Adipocyte (in vitro differentiated cells): ENCODE data around the gene RBM20.

Source experiments
- DNase-seq: peaks from one replicate; pipeline ENCODE4 v3.0.0-alpha.2; 2015; ENCODE audit warnings: low read depth
- H3K27me3 ChIP-seq: replicated peaks from 2 replicates; pipeline ENCODE4 v1.7.0; 2013; ENCODE audit warnings: mild to moderate bottlenecking, low read length, moderate library complexity; ENCODE audit not compliant: control insufficient read depth, insufficient read depth
- H3K36me3 ChIP-seq: 2 replicates; pipeline ENCODE4 v1.7.0; 2013; ENCODE audit warnings: low read length, mild to moderate bottlenecking, moderate library complexity; ENCODE audit not compliant: control insufficient read depth, insufficient read depth, severe bottlenecking
- H3K4me1 ChIP-seq: 2 replicates; pipeline ENCODE4 v1.7.0; 2013; ENCODE audit warnings: mild to moderate bottlenecking, low read length, moderate library complexity; ENCODE audit not compliant: control insufficient read depth, insufficient read depth
- H3K4me3 ChIP-seq: 2 replicates; pipeline ENCODE4 v1.7.0; 2013; ENCODE audit warnings: mild to moderate bottlenecking, low read length, moderate library complexity
- H3K9ac ChIP-seq: 2 replicates; pipeline ENCODE4 v1.7.0; 2013; ENCODE audit warnings: mild to moderate bottlenecking, low read length, moderate library complexity
- H3K9me3 ChIP-seq: 2 replicates; pipeline ENCODE4 v1.7.0; 2013; ENCODE audit warnings: mild to moderate bottlenecking, low read length, moderate library complexity; ENCODE audit not compliant: control insufficient read depth

RBM20 gene

DNA sequence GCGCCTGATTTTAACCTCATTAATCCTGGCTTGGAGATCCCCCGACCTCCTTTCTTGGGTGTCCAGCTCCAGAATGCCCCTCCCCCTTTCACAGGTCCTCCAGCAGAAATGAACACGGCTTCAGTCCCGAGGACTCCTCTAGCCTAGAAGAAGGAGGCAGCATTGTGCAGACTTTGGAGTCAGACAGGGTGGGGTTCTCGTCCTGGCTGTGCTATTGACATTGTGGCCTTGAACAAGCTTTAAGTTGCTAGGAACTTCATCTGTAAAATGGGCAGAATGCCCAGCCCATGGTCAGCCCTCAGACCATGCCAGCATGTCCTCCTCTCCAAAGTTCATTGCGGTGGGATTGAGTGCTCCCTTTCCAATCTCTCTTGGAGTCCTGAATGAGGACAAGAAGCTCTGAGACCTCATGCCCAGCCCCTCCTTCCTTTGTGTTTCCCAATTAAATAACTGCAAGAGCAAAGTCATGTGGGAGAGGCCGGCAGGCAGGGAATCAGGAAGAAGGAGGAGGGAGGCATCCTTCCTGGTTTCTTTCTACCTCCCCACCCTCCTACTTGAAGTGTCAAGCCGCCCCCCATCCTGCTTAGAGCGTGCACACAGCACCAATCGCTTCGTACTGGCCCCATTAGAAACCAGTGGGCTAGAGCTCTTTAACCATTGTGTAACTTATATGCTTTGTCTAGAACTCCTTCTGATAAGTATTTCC, 86.4 kb downstream of the RBM20 start:
- no peaks in the 10 kb centered on the region for H3K9me3 ChIP-seq
- H3K27me3 ChIP-seq, result peaks cover 37% of the 10 kb centered on the region
- no peak overlapping the region for H3K4me3 ChIP-seq
- H3K36me3 ChIP-seq, result no peaks in the 10 kb centered on the region
- H3K9ac ChIP-seq, result no peak overlapping the region
- no peak for DNase-seq
- H3K4me1 ChIP-seq, result peaks cover 8% of the 10 kb centered on the region

DNA sequence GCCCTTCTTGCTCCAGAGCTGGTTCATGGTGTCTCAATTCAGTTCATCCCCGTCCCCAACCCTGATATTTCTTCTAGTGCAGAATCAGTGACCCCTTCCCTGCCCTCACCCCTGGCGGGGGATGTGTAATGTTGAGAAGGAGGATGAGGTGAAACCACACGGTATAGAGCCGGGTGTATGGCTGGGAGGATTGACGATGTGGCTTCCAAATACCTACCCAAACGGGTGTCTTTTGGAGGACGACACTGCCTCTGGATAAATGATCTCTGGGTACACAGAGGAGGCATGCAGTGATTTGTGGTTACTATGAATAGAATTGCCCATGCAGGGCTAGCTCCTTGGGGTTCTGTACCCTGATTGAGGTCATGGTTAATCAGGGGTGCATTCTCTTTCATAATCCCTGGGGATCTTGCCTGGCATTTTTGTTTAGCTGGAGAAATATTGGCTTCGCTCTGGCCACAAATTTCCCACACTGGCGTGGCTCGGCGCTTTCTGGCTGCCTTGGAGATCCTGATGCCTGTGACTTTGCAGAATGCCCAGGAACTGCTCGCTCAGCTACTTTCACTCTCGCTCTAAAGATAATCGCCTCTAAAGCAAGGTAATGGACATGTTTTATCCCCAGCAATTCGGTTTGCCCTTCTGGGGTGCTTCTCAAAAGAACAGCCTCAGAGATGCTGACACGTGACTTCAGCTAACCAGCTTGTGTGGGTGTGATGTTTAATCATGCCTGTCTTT, 89.2 kb downstream of the RBM20 start:
- no peaks in the 10 kb centered on the region for H3K36me3 ChIP-seq
- H3K9ac ChIP-seq, result no peak overlapping the region
- no peak for DNase-seq
- H3K4me1 ChIP-seq, result peaks cover 11% of the 10 kb centered on the region
- peaks cover 39% of the 10 kb centered on the region for H3K27me3 ChIP-seq
- H3K9me3 ChIP-seq, result no peaks in the 10 kb centered on the region
- no peak overlapping the region for H3K4me3 ChIP-seq

DNA sequence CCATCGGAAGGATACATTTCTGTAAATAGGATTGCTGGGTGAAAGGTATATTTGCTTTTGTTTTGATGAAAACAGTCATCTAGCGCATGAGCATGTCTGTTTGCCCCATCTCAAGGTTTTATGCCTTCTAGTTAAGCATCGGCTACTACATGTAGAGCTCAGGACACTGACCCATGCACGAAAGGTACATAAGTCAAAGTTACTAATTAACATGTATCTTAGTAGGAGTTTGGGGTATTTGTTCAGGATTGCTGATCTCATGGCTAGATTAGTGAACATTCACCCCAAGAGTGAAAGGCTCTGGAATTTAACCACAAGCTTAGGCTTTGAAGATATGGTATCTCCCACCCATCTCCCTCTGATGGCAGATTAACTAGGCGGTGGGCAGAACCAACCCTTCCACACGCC, 91.5 kb downstream of the RBM20 start:
- no peak for DNase-seq

DNA sequence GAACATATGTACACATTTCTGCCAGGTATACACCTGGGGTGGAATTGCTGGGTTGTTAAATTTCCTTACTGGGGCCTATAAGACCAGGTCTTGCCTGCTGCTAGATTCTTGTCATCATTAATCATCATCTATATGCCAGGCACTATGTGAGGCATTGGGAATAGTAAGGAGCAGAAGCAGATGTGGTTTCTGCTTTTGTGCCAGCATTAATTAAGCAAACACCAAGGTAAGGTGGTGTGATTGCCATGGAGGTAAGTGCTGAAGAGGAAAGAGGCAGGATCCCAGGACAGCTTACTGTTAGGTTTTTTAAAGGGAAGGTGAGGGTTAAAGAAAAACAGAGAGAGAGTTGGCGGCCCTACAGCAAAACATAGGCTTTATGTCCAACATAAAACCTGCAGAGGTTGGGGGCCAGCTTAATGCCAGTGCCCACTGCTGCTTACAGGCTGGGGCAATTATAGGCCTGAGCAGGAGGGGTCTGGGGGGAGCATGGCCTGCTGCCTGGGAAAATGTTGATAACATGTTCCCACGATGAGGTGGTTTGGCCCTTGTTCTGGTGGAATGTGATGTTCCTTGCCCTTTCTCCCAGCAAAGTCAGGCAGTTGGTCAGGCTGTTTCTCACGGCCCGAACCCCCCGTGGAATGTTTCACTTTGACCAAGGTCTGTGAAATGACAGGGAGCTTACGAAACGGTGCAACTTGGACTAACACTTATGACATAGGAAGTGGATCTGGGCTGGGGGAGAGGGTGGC, 93.9 kb downstream of the RBM20 start:
- Histone ChIP-seq H3K9ac (no peak overlapping the region), H3K27me3 (peaks cover 16% of the 10 kb centered on the region), H3K36me3 (no peaks in the 10 kb centered on the region), H3K9me3 (no peaks in the 10 kb centered on the region), H3K4me1 (peaks cover 20% of the 10 kb centered on the region), H3K4me3 (no peak overlapping the region)
- DNase-seq, result no peak

More for the DNA sequence above, 91.5 kb downstream of the RBM20 start:
- H3K4me1 ChIP-seq, result peaks cover 20% of the 10 kb centered on the region
- H3K36me3 ChIP-seq, result no peaks in the 10 kb centered on the region
- H3K9me3 ChIP-seq, result no peaks in the 10 kb centered on the region
- H3K27me3 ChIP-seq, result peaks cover 29% of the 10 kb centered on the region
- H3K9ac ChIP-seq, result no peak overlapping the region
- H3K4me3 ChIP-seq, result no peak overlapping the region

DNA sequence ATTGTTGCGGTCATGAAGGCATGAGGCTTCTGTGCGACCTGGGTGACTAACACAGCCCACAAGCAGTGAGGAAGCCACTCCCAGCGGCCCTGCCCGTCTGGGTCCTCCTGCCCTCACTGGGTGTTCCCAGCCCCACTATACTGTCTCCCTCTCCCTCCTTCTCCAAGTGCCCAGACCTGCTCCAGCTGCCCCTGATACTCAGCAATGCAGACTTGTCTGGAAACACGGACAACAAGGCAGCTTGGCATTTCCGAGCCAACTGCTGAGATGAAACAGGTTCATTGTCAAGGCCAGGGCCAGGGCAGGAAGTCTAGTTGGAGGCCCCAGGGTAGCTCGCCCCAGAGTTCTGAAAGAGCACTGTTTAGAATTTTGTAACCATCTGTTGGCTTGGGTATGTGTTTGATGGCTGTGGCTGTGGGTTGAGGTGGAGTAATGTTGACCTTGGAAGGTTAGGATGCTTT, 95.7 kb downstream of the RBM20 start:
- Histone ChIP-seq H3K4me1 (peaks cover 20% of the 10 kb centered on the region), H3K4me3 (no peak overlapping the region), H3K9me3 (no peaks in the 10 kb centered on the region), H3K27me3 (peaks cover 16% of the 10 kb centered on the region), H3K36me3 (no peaks in the 10 kb centered on the region), H3K9ac (no peak overlapping the region)
- no peak for DNase-seq

DNA sequence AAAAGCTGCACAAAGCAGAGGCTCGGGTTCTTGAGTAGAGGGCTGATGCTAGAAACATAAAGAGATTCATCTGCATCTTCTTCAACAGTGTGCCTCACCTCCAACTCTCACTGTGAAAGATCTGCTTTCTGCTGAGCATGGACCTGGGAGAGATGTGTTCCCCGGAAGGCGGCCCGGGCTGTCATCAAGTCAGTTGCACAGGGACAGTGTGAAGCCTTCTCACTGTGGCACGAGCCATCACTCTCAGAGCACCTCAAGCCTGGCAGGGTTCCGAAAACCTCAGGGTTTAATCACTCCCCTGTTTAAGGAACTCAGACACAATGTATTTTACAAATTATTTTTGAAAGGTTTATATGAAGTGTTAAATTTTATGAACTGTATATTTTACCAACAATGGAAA, 98.7 kb downstream of the RBM20 start:
- H3K9me3 ChIP-seq, result no peaks in the 10 kb centered on the region
- no peak overlapping the region for H3K4me3 ChIP-seq
- no peak for DNase-seq
- peaks cover 10% of the 10 kb centered on the region for H3K27me3 ChIP-seq
- H3K9ac ChIP-seq, result no peak overlapping the region
- H3K4me1 ChIP-seq, result peaks cover 15% of the 10 kb centered on the region
- no peaks in the 10 kb centered on the region for H3K36me3 ChIP-seq

DNA sequence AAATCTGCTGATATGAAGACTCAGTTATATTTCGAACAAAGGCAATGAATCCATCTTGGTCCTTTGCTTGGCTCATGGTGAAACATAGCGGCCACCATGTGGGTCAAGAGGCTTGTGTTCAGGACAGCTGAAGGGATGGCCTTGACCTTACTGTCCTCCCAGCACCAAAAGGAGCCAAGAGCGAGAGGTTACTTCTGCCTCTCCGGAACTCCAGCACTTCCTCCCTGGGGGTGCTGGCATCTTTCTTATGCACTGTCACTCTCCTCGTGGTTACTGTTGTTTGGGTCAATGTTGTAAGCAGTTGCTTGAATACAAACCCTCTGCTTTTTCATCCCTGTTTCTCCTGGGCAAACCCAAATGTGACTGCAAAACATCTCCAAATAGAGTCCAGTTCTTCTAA, 100.6 kb downstream of the RBM20 start:
- peaks cover 2% of the 10 kb centered on the region for H3K4me1 ChIP-seq
- peaks cover 6% of the 10 kb centered on the region for H3K9me3 ChIP-seq
- H3K4me3 ChIP-seq, result no peak overlapping the region
- no peak for DNase-seq
- H3K36me3 ChIP-seq, result no peaks in the 10 kb centered on the region
- peaks cover 10% of the 10 kb centered on the region for H3K27me3 ChIP-seq
- H3K9ac ChIP-seq, result no peak overlapping the region

DNA sequence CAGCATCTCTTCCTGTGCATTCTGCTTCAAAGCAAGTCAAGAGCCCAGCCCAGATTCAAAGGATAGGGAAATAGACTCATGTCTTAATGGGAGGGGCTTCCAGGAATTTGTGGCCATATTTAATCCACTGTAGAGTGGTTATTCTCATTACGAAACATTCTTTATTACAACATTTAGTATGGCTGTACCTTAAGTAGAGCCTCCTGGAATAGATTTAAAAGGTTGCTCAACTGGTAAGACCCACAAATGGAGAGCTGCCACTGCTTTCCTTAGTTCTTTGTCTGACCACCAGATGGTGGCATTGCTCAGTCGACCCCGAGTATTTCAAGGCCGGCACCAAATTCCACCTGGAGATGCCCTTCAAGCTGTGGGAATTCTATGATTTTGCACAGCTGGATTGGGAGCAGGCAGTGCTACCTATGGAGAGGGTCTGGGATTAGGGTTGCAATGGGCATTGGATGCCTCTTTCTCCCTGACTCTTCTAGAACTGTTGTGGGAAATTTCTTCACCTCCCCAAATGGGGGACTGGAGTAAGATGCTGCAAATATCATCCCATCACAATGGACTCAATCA, 102.2 kb downstream of the RBM20 start:
- peak; percentile 89 for DNase-seq
- H3K4me3 ChIP-seq, result no peak overlapping the region
- H3K9me3 ChIP-seq, result peaks cover 6% of the 10 kb centered on the region
- no peaks in the 10 kb centered on the region for H3K4me1 ChIP-seq
- no peaks in the 10 kb centered on the region for H3K36me3 ChIP-seq
- H3K9ac ChIP-seq, result no peak overlapping the region
- peaks cover under 1% of the 10 kb centered on the region for H3K27me3 ChIP-seq

DNA sequence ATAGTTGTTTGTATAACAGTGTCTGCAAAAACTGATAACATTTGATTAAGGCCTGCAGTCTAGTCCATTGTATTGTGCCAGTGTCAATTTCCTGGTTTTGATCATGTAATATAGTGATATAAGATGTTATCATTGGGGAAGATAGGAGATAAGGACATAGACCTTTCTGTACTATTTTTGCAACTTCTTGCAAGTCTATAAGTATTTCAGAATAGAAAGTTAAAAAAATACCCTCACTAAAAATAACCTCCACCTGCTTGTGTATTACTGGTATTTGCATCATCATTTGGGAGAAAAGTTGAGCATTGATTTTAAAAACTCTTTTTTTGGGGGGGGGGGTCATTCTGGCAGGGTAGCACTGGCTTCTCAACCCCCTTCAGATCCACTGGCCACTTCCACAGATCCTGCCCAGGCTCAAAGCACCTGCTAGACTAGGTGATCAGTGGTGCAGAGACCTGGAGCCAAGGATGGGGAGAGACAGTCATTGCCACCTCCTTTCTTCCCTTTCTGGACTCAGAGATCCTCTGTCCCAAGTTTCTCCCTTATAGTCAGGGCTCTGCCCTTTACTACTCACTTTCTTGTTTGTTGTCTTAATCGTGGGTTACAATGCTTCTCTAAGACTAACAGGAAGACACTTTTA, 103.0 kb downstream of the RBM20 start:
- H3K27me3 ChIP-seq, result no peaks in the 10 kb centered on the region
- H3K9ac ChIP-seq, result no peak overlapping the region
- no peaks in the 10 kb centered on the region for H3K36me3 ChIP-seq
- no peaks in the 10 kb centered on the region for H3K4me1 ChIP-seq
- H3K9me3 ChIP-seq, result peaks cover 6% of the 10 kb centered on the region
- DNase-seq, result no peak
- H3K4me3 ChIP-seq, result no peak overlapping the region

DNA sequence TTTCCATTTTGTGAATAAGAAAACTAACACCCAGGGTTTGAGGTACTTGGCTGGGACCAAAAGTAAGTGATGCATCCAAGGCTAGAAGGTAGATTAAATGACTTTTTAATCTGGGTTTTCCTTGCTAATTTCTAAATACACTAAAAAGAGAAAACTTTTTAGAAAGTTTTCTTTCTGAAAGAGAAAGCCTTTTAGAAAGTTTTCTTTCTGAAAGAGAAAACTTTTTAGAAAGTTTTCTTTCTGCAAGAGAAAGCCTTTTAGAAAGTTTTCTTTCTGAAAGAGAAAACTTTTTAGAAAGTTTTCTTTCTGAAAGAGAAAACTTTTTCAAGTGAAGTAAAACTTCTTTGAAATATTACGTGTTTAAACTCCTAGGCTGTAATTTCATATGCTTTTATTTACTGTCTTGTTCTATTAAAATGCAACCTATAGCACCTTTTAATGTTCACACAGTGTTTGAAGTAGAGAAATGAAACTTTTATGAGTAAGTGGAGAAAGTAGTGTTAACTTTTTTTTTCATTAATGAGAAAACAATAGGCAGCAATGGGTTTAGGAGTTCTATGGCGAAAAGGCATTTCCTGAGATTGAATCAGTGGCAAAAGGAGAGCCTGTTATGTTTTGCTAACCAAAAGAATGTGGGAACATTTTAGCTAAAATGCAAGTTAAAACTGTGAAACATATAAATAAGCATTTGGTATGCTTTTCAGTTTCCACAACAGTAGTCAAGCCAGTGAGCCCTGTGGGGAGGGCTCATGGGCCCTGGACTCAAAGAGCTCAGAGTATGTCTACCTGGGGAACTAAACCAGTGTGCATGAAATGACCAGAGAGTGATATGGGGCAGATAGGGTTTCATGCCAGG, 103.7 kb downstream of the RBM20 start:
- Histone ChIP-seq H3K27me3 (no peaks in the 10 kb centered on the region), H3K9me3 (peaks cover 6% of the 10 kb centered on the region), H3K36me3 (no peaks in the 10 kb centered on the region), H3K4me1 (no peaks in the 10 kb centered on the region), H3K9ac (no peak overlapping the region), H3K4me3 (no peak overlapping the region)
- DNase-seq, result peak; percentile 39
